K562 (cell line): ENCODE data around the gene HTR2C. TPM values are rescaled to one million over a fixed set of nuclear protein-coding genes. Genes with fewer than 3 reads are reported as not detected.

Experiments used
- ATAC-seq: fragments of 200-7000 bp; cut with Tn5 transposase; 3 replicates; pipeline ENCODE4 v1.9.1; 2020; ENCODE audit warnings: moderate library complexity
- BruUV-seq: library from RNA; stranded (reverse); fragments of 400-500 nt; replicated peaks from 2 replicates; lab custom pipeline; 2021; lab: Mats Ljungman, UMichigan
- CTCF ChIA-PET: fragments of 300-600 bp; formaldehyde crosslinking; extraction: SDS; loops from one replicate; lab custom pipeline; 2021; ENCODE audit warnings: low intra/inter-chr PET ratio; lab: Yijun Ruan, JAX
- POLR2A ChIA-PET: fragments of 300-600, 350-650 bp; sonication (Branson Sonifier 250); formaldehyde crosslinking; extraction: SDS; loops from one replicate; lab custom pipeline; 2021; ENCODE audit warnings: antibody characterized with exemption, inconsistent platforms; lab: Yijun Ruan, JAX
- DNase-seq, 4 experiments: peaks; one replicate each; pipeline versions ENCODE4 v3.0.0 to v3.0.0-alpha.2; 2011 to 2018; ENCODE audit warnings: low spot score in 3 of 4, mixed read lengths in 3 of 4; ENCODE audit errors: extremely low read depth in 1 of 4
- FAIRE-seq: peaks from 2 replicates; lab custom pipeline; 2011; peaks lifted over from hg19 to GRCh38; lab: Jason Lieb, UNC
- H2AFZ ChIP-seq: 2 replicates; pipeline ENCODE4 v1.6.0; 2011; ENCODE audit warnings: low read depth, low read length, control low read depth, inconsistent platforms
- H3K27ac ChIP-seq: fragments of 200-600 bp; 3 replicates; pipeline ENCODE4 v1.8.0; 2011; ENCODE audit warnings: low read depth, mild to moderate bottlenecking, control low read depth, inconsistent platforms, low read length, moderate library complexity, mixed read lengths; ENCODE audit errors: extremely low read depth
- H3K27me3 ChIP-seq, 2 experiments: fragments of 300-600 bp in 1 of 2; 2 replicates in 1 of 2; 3 replicates in 1 of 2; pipeline versions ENCODE4 v1.6.0 to v1.8.0; 2011; ENCODE audit warnings: inconsistent platforms in 2 of 2, low read length in 2 of 2, mild to moderate bottlenecking in 1 of 2, mixed read lengths in 1 of 2, moderate library complexity in 1 of 2; ENCODE audit not compliant: control insufficient read depth in 2 of 2, insufficient read depth in 2 of 2
- H3K36me3 ChIP-seq: fragments of 300-600 bp; 3 replicates; pipeline ENCODE4 v1.8.0; 2011; ENCODE audit warnings: mild to moderate bottlenecking, low read length, inconsistent platforms; ENCODE audit not compliant: control insufficient read depth, insufficient read depth
- H3K4me1 ChIP-seq, 2 experiments: fragments of 200-600 bp in 1 of 2; replicated peaks in 1 of 2; 2 replicates in 1 of 2; 3 replicates in 1 of 2; pipeline versions ENCODE4 v1.5.1 to v1.8.0; 2011; ENCODE audit warnings: inconsistent platforms in 2 of 2, low read length in 2 of 2, mild to moderate bottlenecking in 1 of 2, mixed read lengths in 1 of 2, moderate library complexity in 1 of 2; ENCODE audit not compliant: control insufficient read depth in 2 of 2, insufficient read depth in 2 of 2
- H3K4me2 ChIP-seq: 2 replicates; pipeline ENCODE4 v1.6.1; 2011; ENCODE audit warnings: low read length, control low read depth, inconsistent platforms, mixed read lengths; ENCODE audit not compliant: insufficient read depth
- H3K4me3 ChIP-seq: fragments of 200-600 bp; sonication (generic), shearing (Covaris generic); 2 replicates; pipeline ENCODE4 v1.5.1; 2016; ENCODE audit warnings: control low read depth, inconsistent platforms
- H3K79me2 ChIP-seq: fragments of 200-600 bp; 3 replicates; pipeline ENCODE4 v1.8.0; 2011; ENCODE audit warnings: low read length, inconsistent platforms; ENCODE audit not compliant: control insufficient read depth, insufficient read depth
- H3K9ac ChIP-seq, 2 experiments: 2 replicates each; pipeline versions ENCODE4 v1.6.0 to v1.6.1; 2011; ENCODE audit warnings: low read depth in 2 of 2, low read length in 2 of 2, control low read depth in 1 of 2, inconsistent platforms in 1 of 2, mild to moderate bottlenecking in 1 of 2, mixed read lengths in 1 of 2; ENCODE audit not compliant: insufficient read depth in 1 of 2
- H3K9me1 ChIP-seq: one replicate; pipeline ENCODE4 v1.6.0; 2011; ENCODE audit warnings: inconsistent platforms, mild to moderate bottlenecking, low read length, moderate library complexity; ENCODE audit not compliant: control insufficient read depth, insufficient read depth
- H3K9me3 ChIP-seq: replicated peaks from 2 replicates; pipeline ENCODE4 v1.5.1; 2011; ENCODE audit warnings: low read depth, low read length, inconsistent platforms; ENCODE audit not compliant: control insufficient read depth, insufficient read depth
- H4K20me1 ChIP-seq: replicated peaks from 2 replicates; pipeline ENCODE4 v1.6.1; 2011; ENCODE audit warnings: low read length, inconsistent platforms, mixed read lengths; ENCODE audit not compliant: control insufficient read depth, insufficient read depth
- ATF1 ChIP-seq, 2 experiments: fragments of 450-650 bp in 1 of 2; IDR thresholded peaks; 2 replicates each; pipeline ENCODE4 v1.6.1; 2016; ENCODE audit warnings: missing compliant biosample characterization in 1 of 2, missing genetic modification characterization in 1 of 2
- BRD9 ChIP-seq: fragments of 450-650 bp; IDR thresholded peaks from 2 replicates; pipeline ENCODE4 v1.6.1; 2018; ENCODE audit warnings: low read depth; ENCODE audit not compliant: partially characterized antibody
- CHD2 ChIP-seq: IDR thresholded peaks from 2 replicates; pipeline ENCODE4 v1.6.1; 2011; ENCODE audit warnings: low read depth, low read length
- DACH1 ChIP-seq: fragments of 450-650 bp; IDR thresholded peaks from 2 replicates; pipeline ENCODE4 v1.6.1; 2018; ENCODE audit not compliant: partially characterized antibody
- DPF2 ChIP-seq: fragments of 450-650 bp; IDR thresholded peaks from 2 replicates; pipeline ENCODE4 v1.6.1; 2016
- KAT2B ChIP-seq: IDR thresholded peaks from one replicate; pipeline ENCODE4 v1.6.1; 2012; ENCODE audit warnings: low read depth, mild to moderate bottlenecking, control low read depth, inconsistent platforms, low read length, moderate library complexity
- PTRF ChIP-seq: fragments of 450-650 bp; IDR thresholded peaks from 2 replicates; pipeline ENCODE4 v1.6.1; 2016; ENCODE audit warnings: mild to moderate bottlenecking, missing genetic modification characterization, missing compliant biosample characterization
- RBBP5 ChIP-seq: fragments of 200-600 bp; sonication (generic); IDR thresholded peaks from 2 replicates; pipeline ENCODE4 v1.6.1; 2012; ENCODE audit warnings: borderline replicate concordance, mild to moderate bottlenecking, low read length, control low read depth, inconsistent platforms; ENCODE audit not compliant: insufficient read depth, poor library complexity, severe bottlenecking
- TRIM28 ChIP-seq: fragments of 450-650 bp; IDR thresholded peaks from 2 replicates; pipeline ENCODE4 v1.6.1; 2017
- ZNF431 ChIP-seq: sonication (generic); formaldehyde crosslinking; IDR thresholded peaks from 2 replicates; pipeline ENCODE4 v1.8.0; 2022; ENCODE audit warnings: mild to moderate bottlenecking, missing genetic modification reagents
- ZNF79 ChIP-seq: fragments of 250-450 bp; sonication (Bioruptor Pico); IDR thresholded peaks from 2 replicates; pipeline ENCODE4 v1.4.0; 2020; ENCODE audit warnings: low read depth, mild to moderate bottlenecking, moderate library complexity
- WGBS: fragments of 100-300 bp; shearing (Covaris generic); methylation state at CpG from one replicate; pipeline ENCODE4 v1.1.6; 2016; ENCODE audit warnings: low coverage, mixed read lengths; ENCODE audit not compliant: insufficient coverage; ENCODE audit errors: missing lambda C conversion rate; 5-methylcytosine and 5-hydroxymethylcytosine counted together
- in situ Hi-C: fragments of 300-500 bp; cut with MboI; formaldehyde crosslinking; loops from 4 replicates; pipeline ENCODE4 v1.15.0; 2018; ENCODE audit warnings: inconsistent platforms, mixed read lengths
- intact Hi-C: fragments of 100-400 bp; cut with micrococcal nuclease; formaldehyde crosslinking; loops from 2 replicates; pipeline ENCODE4 v1.14.2; 2022
- polyA plus RNA-seq, 8 experiments: library from polyadenylated mRNA; depleted of rRNA in 4 of 8; stranded (reverse) in 5 of 8; unstranded in 3 of 8; fragments of >200 nt; fragmentation: Nextera tagmentation in 2 of 8; fragmentation: Illumina TruSeq in 1 of 8; extraction: Ambion mirVana in 2 of 8; extraction: Trizol in 1 of 8; gene quantifications; 2 replicates each; pipeline versions ENCODE4 v1.2.1 to v1.2.3, GENCODE V29; 2011 to 2014; ENCODE audit warnings: inconsistent platforms in 1 of 8, missing spikeins in 1 of 8
- total RNA-seq, 7 experiments: library from RNA; depleted of rRNA in 6 of 7; stranded (reverse); fragments of >200 nt in 6 of 7; fragmentation: Illumina TruSeq in 2 of 7; extraction: Trizol in 2 of 7; gene quantifications; 2 replicates each; pipeline versions ENCODE4 v1.2.1 to v1.2.3, GENCODE V29; 2011 to 2021; ENCODE audit warnings: low replicate concordance in 1 of 7
- TF ChIP-seq, protein P1 (sequence below): sonication (generic); formaldehyde crosslinking; IDR thresholded peaks from 2 replicates; pipeline ENCODE4 v1.8.0; 2023; ENCODE audit warnings: missing genetic modification reagents, mild to moderate bottlenecking, borderline replicate concordance
- TF ChIP-seq, protein P2 (sequence below): sonication (generic); formaldehyde crosslinking; IDR thresholded peaks from 2 replicates; pipeline ENCODE4 v1.8.0; 2023; ENCODE audit warnings: mild to moderate bottlenecking, missing genetic modification reagents
- TF ChIP-seq, protein P3 (sequence below): sonication (generic); formaldehyde crosslinking; IDR thresholded peaks from 2 replicates; pipeline ENCODE4 v1.8.0; 2022; ENCODE audit warnings: missing genetic modification reagents, mild to moderate bottlenecking, moderate library complexity, borderline replicate concordance

Gene HTR2C
- total and polyA plus RNA-seq, 9 of the 15 experiments (the other 6 are each of a cell fraction or from before 2014, with no cell fraction given) = 0.04 to 0.22 (median 0.10) TPM

DNA sequence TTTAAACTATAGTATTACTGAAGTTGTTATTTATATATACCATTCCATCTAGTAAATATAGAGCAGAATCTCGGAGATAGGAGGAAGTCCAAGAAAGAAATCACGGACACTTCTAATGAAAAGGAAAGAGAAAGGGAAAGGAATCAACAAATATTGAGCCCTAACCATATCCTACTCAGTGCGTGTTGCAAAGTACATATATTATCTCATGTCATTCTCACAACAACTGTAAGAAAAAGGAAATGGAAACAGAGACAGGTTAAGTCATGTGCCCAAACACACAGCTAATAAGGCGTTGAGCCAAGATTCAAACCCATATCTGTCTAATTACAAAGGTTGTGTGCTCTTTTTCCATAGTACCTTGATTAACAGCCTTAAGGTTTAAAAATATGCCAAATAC is 16.0 kb downstream of the HTR2C start:
- H4K20me1 ChIP-seq = no peaks in the 10 kb centered on the region
- no peak overlapping the region for H2AFZ ChIP-seq
- ATAC-seq (no peak), DNase-seq (no peak), FAIRE-seq (no peak)
- H3K9me1 ChIP-seq = no peaks in the 10 kb centered on the region
- WGBS = 6% methylated on average over 3 of the region's 4 CpGs
- no peaks in the 10 kb centered on the region for H3K9me3 ChIP-seq
- BruUV-seq = no TSS peak
- ChIA-PET POLR2A (no interaction called here), CTCF (no interaction called here)
- no peak overlapping the region for H3K4me3 ChIP-seq
- no peaks in the 10 kb centered on the region for H3K79me2 ChIP-seq
- no peak overlapping the region for H3K9ac ChIP-seq
- in situ Hi-C loops = no loop called here
- intact Hi-C loops = no loop called here
- no peaks in the 10 kb centered on the region for H3K4me1 ChIP-seq
- no peak overlapping the region for H3K4me2 ChIP-seq
- H3K27ac ChIP-seq = no peak overlapping the region
- H3K27me3 ChIP-seq = no peaks in the 10 kb centered on the region
- H3K36me3 ChIP-seq = no peaks in the 10 kb centered on the region
- no peak for TF ChIP-seq KAT2B
- TF ChIP-seq, protein P1, sequence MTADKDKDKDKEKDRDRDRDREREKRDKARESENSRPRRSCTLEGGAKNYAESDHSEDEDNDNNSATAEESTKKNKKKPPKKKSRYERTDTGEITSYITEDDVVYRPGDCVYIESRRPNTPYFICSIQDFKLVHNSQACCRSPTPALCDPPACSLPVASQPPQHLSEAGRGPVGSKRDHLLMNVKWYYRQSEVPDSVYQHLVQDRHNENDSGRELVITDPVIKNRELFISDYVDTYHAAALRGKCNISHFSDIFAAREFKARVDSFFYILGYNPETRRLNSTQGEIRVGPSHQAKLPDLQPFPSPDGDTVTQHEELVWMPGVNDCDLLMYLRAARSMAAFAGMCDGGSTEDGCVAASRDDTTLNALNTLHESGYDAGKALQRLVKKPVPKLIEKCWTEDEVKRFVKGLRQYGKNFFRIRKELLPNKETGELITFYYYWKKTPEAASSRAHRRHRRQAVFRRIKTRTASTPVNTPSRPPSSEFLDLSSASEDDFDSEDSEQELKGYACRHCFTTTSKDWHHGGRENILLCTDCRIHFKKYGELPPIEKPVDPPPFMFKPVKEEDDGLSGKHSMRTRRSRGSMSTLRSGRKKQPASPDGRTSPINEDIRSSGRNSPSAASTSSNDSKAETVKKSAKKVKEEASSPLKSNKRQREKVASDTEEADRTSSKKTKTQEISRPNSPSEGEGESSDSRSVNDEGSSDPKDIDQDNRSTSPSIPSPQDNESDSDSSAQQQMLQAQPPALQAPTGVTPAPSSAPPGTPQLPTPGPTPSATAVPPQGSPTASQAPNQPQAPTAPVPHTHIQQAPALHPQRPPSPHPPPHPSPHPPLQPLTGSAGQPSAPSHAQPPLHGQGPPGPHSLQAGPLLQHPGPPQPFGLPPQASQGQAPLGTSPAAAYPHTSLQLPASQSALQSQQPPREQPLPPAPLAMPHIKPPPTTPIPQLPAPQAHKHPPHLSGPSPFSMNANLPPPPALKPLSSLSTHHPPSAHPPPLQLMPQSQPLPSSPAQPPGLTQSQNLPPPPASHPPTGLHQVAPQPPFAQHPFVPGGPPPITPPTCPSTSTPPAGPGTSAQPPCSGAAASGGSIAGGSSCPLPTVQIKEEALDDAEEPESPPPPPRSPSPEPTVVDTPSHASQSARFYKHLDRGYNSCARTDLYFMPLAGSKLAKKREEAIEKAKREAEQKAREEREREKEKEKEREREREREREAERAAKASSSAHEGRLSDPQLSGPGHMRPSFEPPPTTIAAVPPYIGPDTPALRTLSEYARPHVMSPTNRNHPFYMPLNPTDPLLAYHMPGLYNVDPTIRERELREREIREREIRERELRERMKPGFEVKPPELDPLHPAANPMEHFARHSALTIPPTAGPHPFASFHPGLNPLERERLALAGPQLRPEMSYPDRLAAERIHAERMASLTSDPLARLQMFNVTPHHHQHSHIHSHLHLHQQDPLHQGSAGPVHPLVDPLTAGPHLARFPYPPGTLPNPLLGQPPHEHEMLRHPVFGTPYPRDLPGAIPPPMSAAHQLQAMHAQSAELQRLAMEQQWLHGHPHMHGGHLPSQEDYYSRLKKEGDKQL (CRISPR knock-in tag) = no peak
- no peak for TF ChIP-seq ZNF79 (CRISPR knock-in tag)
- no peak for TF ChIP-seq PTRF
- TF ChIP-seq, protein P2, sequence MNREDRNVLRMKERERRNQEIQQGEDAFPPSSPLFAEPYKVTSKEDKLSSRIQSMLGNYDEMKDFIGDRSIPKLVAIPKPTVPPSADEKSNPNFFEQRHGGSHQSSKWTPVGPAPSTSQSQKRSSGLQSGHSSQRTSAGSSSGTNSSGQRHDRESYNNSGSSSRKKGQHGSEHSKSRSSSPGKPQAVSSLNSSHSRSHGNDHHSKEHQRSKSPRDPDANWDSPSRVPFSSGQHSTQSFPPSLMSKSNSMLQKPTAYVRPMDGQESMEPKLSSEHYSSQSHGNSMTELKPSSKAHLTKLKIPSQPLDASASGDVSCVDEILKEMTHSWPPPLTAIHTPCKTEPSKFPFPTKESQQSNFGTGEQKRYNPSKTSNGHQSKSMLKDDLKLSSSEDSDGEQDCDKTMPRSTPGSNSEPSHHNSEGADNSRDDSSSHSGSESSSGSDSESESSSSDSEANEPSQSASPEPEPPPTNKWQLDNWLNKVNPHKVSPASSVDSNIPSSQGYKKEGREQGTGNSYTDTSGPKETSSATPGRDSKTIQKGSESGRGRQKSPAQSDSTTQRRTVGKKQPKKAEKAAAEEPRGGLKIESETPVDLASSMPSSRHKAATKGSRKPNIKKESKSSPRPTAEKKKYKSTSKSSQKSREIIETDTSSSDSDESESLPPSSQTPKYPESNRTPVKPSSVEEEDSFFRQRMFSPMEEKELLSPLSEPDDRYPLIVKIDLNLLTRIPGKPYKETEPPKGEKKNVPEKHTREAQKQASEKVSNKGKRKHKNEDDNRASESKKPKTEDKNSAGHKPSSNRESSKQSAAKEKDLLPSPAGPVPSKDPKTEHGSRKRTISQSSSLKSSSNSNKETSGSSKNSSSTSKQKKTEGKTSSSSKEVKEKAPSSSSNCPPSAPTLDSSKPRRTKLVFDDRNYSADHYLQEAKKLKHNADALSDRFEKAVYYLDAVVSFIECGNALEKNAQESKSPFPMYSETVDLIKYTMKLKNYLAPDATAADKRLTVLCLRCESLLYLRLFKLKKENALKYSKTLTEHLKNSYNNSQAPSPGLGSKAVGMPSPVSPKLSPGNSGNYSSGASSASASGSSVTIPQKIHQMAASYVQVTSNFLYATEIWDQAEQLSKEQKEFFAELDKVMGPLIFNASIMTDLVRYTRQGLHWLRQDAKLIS (CRISPR knock-in tag) = no peak
- no peak for TF ChIP-seq BRD9
- no peak for TF ChIP-seq TRIM28
- TF ChIP-seq DPF2 = no peak
- no peak for TF ChIP-seq ZNF431
- TF ChIP-seq ATF1 (CRISPR knock-in tag; IDR thresholded peaks at IDR 0.05) = no peak
- no peak for TF ChIP-seq ATF1 (tag; IDR thresholded peaks at IDR 0.05)
- no peak for TF ChIP-seq DACH1
- TF ChIP-seq RBBP5 = no peak
- TF ChIP-seq, protein P3, sequence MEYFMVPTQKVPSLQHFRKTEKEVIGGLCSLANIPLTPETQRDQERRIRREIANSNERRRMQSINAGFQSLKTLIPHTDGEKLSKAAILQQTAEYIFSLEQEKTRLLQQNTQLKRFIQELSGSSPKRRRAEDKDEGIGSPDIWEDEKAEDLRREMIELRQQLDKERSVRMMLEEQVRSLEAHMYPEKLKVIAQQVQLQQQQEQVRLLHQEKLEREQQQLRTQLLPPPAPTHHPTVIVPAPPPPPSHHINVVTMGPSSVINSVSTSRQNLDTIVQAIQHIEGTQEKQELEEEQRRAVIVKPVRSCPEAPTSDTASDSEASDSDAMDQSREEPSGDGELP (CRISPR knock-in tag) = no peak
- no peak for TF ChIP-seq CHD2
